GM18909 (cell line): ENCODE results near the gene STIL.
"Not testable (repeated sequence)": the region's sequence is repeated elsewhere in the genome, so short reads cannot be mapped to it uniquely, and the experiment has no call there.

Experiments used
- ATAC-seq: cut with Tn5 transposase; IDR thresholded peaks from one replicate; pipeline ENCODE4 v1.9.1; 2021; ENCODE audit warnings: mild to moderate bottlenecking; ENCODE audit not compliant: unreplicated experiment, poor library complexity

Gene STIL

GRCh38 chr1:47223921-47224675 is 89.8 kb downstream of the STIL start:
- ATAC-seq, result no peak

- ATAC-seq, result no peak
These were observed 90.6 kb downstream of the STIL start for GRCh38 chr1:47223174-47223920.

GRCh38 chr1:47222476-47222875 is 91.5 kb downstream of the STIL start:
- ATAC-seq, result no peak

GRCh38 chr1:47219590-47220220 is 94.2 kb downstream of the STIL start:
- no peak for ATAC-seq

GRCh38 chr1:47219001-47219400 is 94.9 kb downstream of the STIL start:
- ATAC-seq, result no peak

- no peak for ATAC-seq
These were observed 97.5 kb downstream of the STIL start for GRCh38 chr1:47216278-47217059.

- no peak for ATAC-seq
These were observed 98.2 kb downstream of the STIL start for GRCh38 chr1:47215713-47216112.

GRCh38 chr1:47214549-47214948 is 99.4 kb downstream of the STIL start:
- ATAC-seq, result no peak

GRCh38 chr1:47213230-47213963 is 100.5 kb downstream of the STIL start:
- no peak for ATAC-seq

GRCh38 chr1:47212636-47213229 is 101.2 kb downstream of the STIL start:
- ATAC-seq, result no peak

GRCh38 chr1:47211796-47212269 is 102.1 kb downstream of the STIL start:
- ATAC-seq, result no peak

GRCh38 chr1:47210666-47211065 is 103.3 kb downstream of the STIL start:
- ATAC-seq, result no peak

- ATAC-seq, result no peak
These were observed 104.1 kb downstream of the STIL start for GRCh38 chr1:47209725-47210325.

GRCh38 chr1:47209091-47209490 is 104.9 kb downstream of the STIL start:
- no peak for ATAC-seq

GRCh38 chr1:47208374-47208850 is 105.5 kb downstream of the STIL start:
- ATAC-seq, result no peak

- no peak for ATAC-seq
These were observed 106.1 kb downstream of the STIL start for GRCh38 chr1:47207803-47208373.

- no peak for ATAC-seq
These were observed 108.0 kb downstream of the STIL start for GRCh38 chr1:47205918-47206317.

GRCh38 chr1:47203504-47203903 is 110.4 kb downstream of the STIL start:
- not testable (repeated sequence) for ATAC-seq
